Measurements from ENCODE around the gene GAS7. TPM values are rescaled to one million over a fixed set of nuclear protein-coding genes. Genes with fewer than 3 reads are reported as not detected.

Gene GAS7
- total and polyA plus RNA-seq, 7 donors, result 1.4 to 16.9 (median 7.0) TPM

DNA sequence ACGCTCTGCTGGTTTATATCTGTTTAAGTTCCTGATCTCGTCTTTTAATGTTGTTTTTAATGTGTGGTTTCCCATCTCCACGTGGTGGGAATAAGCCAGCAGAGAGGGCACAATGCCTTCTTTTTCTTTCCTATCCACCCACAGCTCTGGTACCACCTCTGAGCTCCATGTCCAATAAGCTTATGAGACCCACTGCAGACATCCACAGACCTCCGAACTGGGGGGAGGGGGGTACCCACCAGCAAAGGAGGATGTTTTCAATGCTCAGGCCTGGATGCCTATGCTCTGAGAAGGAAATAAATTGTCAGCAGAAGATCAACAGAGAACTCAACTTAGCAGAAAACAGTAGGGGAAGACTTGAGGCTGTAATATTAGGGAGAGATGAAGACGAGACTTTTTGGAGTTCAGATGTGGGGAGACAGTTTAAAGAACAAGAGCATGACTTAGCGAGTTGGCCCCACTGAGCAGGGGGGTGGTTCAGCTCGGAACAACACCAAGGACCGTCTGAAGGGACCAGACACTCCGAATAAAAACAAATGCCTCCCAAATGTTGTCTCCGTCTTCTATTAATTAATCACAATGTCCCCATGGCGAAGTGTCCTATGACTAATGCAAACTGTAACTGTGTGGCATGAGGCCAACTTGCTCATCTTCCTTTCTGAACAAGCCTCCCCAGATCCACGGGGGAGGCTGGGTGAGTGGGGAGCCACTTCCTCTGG lies 62.7 kb downstream of the GAS7 start:
- peak; percentile 70 for DNase-seq
- H3K4me3 ChIP-seq, result no peak overlapping the region
- WGBS, 3 donors, result 33 to 46% (median 43%) methylated on average over 12 of the region's 12 CpGs

DNA sequence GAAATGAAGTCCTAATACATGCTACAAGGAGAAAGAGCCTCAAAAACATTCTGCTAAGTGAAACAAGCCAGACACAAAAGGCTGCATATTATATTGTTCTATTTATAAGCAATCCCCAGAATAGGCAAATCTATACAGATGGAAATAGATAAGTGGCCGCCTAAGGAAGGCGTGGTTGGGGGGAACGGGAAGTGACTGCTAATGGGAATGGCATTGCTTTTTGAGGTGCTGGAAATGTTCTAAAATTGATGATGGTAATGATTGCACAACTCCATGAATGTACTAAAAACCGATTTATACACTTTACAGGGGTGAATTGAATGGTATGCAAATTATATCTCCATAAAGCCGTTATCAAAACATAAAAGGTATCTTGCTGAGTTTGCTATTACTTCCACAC lies 67.7 kb downstream of the GAS7 start:
- H3K9me3 ChIP-seq, result no peaks in the 10 kb centered on the region
- DNase-seq (no peak), ATAC-seq (no peak)
- no peaks in the 10 kb centered on the region for H3K27me3 ChIP-seq (ENCODE audit: insufficient read depth in 3 of 3, low read length in 2 of 3)
- WGBS, 3 donors, result 80 to 85% (median 82%) methylated on average over 5 of the region's 5 CpGs
- H3K4me3 ChIP-seq, result no peak overlapping the region
- intact Hi-C loops (cut with DNase I), result loop anchor here in 1 of 2 donors (10.0 kb wide), 1 partner anchor 64 kb away; the partner anchor contains the start of gene GAS7
- TF ChIP-seq, protein P1, sequence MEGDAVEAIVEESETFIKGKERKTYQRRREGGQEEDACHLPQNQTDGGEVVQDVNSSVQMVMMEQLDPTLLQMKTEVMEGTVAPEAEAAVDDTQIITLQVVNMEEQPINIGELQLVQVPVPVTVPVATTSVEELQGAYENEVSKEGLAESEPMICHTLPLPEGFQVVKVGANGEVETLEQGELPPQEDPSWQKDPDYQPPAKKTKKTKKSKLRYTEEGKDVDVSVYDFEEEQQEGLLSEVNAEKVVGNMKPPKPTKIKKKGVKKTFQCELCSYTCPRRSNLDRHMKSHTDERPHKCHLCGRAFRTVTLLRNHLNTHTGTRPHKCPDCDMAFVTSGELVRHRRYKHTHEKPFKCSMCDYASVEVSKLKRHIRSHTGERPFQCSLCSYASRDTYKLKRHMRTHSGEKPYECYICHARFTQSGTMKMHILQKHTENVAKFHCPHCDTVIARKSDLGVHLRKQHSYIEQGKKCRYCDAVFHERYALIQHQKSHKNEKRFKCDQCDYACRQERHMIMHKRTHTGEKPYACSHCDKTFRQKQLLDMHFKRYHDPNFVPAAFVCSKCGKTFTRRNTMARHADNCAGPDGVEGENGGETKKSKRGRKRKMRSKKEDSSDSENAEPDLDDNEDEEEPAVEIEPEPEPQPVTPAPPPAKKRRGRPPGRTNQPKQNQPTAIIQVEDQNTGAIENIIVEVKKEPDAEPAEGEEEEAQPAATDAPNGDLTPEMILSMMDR (IDR thresholded peaks at IDR 0.05), result no peak
- peaks cover 3% of the 10 kb centered on the region for H3K4me1 ChIP-seq
- no peak overlapping the region for H3K27ac ChIP-seq
- H3K36me3 ChIP-seq (ENCODE audit: insufficient read depth in 1 of 2, low read depth in 1 of 2), result no peaks in the 10 kb centered on the region

More for the DNA sequence above, 62.7 kb downstream of the GAS7 start:
- H3K27ac ChIP-seq, result peak overlapping the region; percentile 4
- ATAC-seq, result peak in 3 of 4 donors; percentile 32 to 79 (median 63)
- H3K27me3 ChIP-seq (ENCODE audit: insufficient read depth in 3 of 3, low read length in 2 of 3), result no peaks in the 10 kb centered on the region
- no peaks in the 10 kb centered on the region for H3K36me3 ChIP-seq (ENCODE audit: insufficient read depth in 1 of 2, low read depth in 1 of 2)
- no peaks in the 10 kb centered on the region for H3K9me3 ChIP-seq
- intact Hi-C loops (cut with DNase I), result loop anchor here in 1 of 2 donors (10.0 kb wide), 1 partner anchor 59 kb away; the partner anchor contains the start of gene GAS7
- no peaks in the 10 kb centered on the region for H3K4me1 ChIP-seq
- TF ChIP-seq, protein P1 (IDR thresholded peaks at IDR 0.05), result no peak

DNA sequence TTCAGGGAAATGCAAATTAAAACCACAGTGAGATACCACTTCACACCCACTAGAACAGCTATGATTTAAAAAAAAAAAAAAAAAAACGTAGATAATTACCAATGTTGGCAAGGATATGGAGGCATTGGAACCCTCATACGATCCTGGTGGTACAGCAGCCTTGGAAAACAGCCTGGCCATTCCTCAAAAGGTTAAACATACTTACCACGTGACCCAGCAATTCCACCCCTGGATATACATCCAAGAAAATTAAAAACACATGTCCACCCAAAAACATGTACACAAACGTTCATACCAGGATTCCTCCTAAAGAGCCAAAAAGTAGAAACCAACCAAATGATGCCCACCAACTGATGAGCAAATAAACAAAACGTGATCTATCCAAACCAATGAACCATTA lies 68.1 kb downstream of the GAS7 start:
- H3K36me3 ChIP-seq (ENCODE audit: insufficient read depth in 1 of 2, low read depth in 1 of 2), result no peaks in the 10 kb centered on the region
- no peak for DNase-seq
- TF ChIP-seq, protein P1 (IDR thresholded peaks at IDR 0.05), result no peak
- H3K27me3 ChIP-seq (ENCODE audit: insufficient read depth in 3 of 3, low read length in 2 of 3), result no peaks in the 10 kb centered on the region
- no peak overlapping the region for H3K4me3 ChIP-seq
- no peak overlapping the region for H3K27ac ChIP-seq
- 47 to 64% (median 53%) methylated on average over 4 to 5 of the region's 5 CpGs for WGBS, 3 donors
- no peak for ATAC-seq
- no peaks in the 10 kb centered on the region for H3K9me3 ChIP-seq
- intact Hi-C loops (cut with DNase I), result loop anchor here in 1 of 2 donors (10.0 kb wide), 1 partner anchor 65 kb away; the partner anchor contains the start of gene GAS7
- H3K4me1 ChIP-seq, result peaks cover 3% of the 10 kb centered on the region

DNA sequence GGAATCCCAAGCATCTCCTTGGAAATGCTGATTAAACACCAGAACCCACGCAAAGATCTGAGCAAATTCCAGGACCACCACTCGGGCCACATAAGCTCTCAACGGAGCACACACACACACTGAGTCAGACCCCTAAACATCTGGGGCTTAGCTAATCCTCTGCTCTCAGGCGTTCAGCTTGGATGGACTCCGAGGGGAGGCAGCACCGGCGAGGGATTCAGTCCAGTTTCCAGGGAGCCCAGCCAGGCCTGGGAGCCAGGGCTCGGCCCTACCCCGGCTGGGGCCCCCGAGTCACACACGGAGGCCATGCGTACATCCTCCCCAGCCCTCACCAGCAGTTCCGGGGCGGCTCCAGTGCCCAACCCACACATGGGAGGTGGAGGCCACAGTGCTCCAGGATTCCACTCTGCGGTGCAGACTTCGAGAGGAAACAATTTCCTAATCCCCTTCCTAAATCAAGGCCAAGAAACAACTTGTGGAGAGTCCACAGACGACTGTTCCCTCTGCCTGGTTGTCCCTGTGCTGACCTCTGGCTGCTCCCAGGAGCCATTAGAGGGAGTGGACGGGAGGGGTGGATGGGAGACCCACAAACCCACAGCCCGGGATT lies 70.5 kb downstream of the GAS7 start:
- ATAC-seq (peak; percentile 73 to 85 (median 78)), DNase-seq (peak; percentile 87 to 94)
- TF ChIP-seq, protein P1 (IDR thresholded peaks at IDR 0.05), result no peak
- Histone ChIP-seq H3K27me3 (ENCODE audit: insufficient read depth in 3 of 3, low read length in 2 of 3) (peaks cover 0 to 2% (median 0%) of the 10 kb centered on the region in 3 donors), H3K4me3 (no peak overlapping the region), H3K36me3 (ENCODE audit: insufficient read depth in 1 of 2, low read depth in 1 of 2) (no peaks in the 10 kb centered on the region), H3K27ac (peak overlapping the region; percentile 41), H3K9me3 (no peaks in the 10 kb centered on the region), H3K4me1 (peaks cover 3% of the 10 kb centered on the region)
- intact Hi-C loops (cut with DNase I), result no loop called here
- 23 to 27% (median 23%) methylated on average over 17 to 19 of the region's 19 CpGs for WGBS, 3 donors

Measured in psoas muscle (tissue), 8 donors.